Activated T-helper 2 cell treated with anti-CD3 and anti-CD28 coated beads, Interferon-gamma antibody, Interleukin-2, Interleukin-4, amounts not matched to agents 10 μg/mL and 5 μg/mL and 100 μg/mL, durations not matched to agents 14 hours and 24 hours and 36 hours (primary cell): ENCODE data around the gene PPP1R13B. TPM values are rescaled to one million over a fixed set of nuclear protein-coding genes. Genes with fewer than 3 reads are reported as not detected.

Experiments
- DNase-seq: peaks from one replicate; pipeline ENCODE4 v3.0.0; 2021; ENCODE audit warnings: low spot score
- H3K27ac Mint-ChIP-seq: one replicate; pipeline ENCODE4 v1.8.0; 2021; ENCODE audit warnings: mixed read lengths
- H3K27me3 Mint-ChIP-seq: one replicate; pipeline ENCODE4 v1.8.0; 2021; ENCODE audit warnings: low read depth, mixed read lengths
- H3K36me3 Mint-ChIP-seq: one replicate; pipeline ENCODE4 v1.8.0; 2021; ENCODE audit warnings: low read depth, mixed read lengths
- H3K4me1 Mint-ChIP-seq: one replicate; pipeline ENCODE4 v1.8.0; 2021; ENCODE audit warnings: low read depth, mixed read lengths
- H3K4me3 Mint-ChIP-seq: one replicate; pipeline ENCODE4 v1.8.0; 2021; ENCODE audit warnings: low read depth, mild to moderate bottlenecking, moderate library complexity, mixed read lengths
- H3K9me3 Mint-ChIP-seq: one replicate; pipeline ENCODE4 v1.8.0; 2021; ENCODE audit warnings: mixed read lengths
- intact Hi-C: fragments of 100-400 bp; cut with micrococcal nuclease; formaldehyde crosslinking; loops from one replicate; pipeline ENCODE4 v1.15.1; 2023
- total RNA-seq: library from RNA; stranded (reverse); gene quantifications from 2 replicates; pipeline ENCODE4 v1.2.3, GENCODE V29; 2022

PPP1R13B gene
- total RNA-seq, 1 donor from 2014 or later, result 7.8 TPM

- no peak overlapping the region for H3K4me3 Mint-ChIP-seq
- H3K4me1 Mint-ChIP-seq, result peaks cover 6% of the 10 kb centered on the region
Measured at GRCh38 chr14:103744621-103745395, 102.6 kb downstream of the PPP1R13B start.

GRCh38 chr14:103743691-103744090 is 103.7 kb downstream of the PPP1R13B start:
- DNase-seq, result no peak
- H3K4me3 Mint-ChIP-seq, result no peak overlapping the region
- H3K36me3 Mint-ChIP-seq, result no peaks in the 10 kb centered on the region
- H3K27ac Mint-ChIP-seq, result no peak overlapping the region
- H3K4me1 Mint-ChIP-seq, result peaks cover 6% of the 10 kb centered on the region
- H3K27me3 Mint-ChIP-seq, result no peaks in the 10 kb centered on the region
- intact Hi-C loops, result no loop called here
- H3K9me3 Mint-ChIP-seq, result no peaks in the 10 kb centered on the region

More at GRCh38 chr14:103744621-103745395, 102.6 kb downstream of the PPP1R13B start:
- no peak for DNase-seq
- intact Hi-C loops, result no loop called here
- H3K27ac Mint-ChIP-seq, result no peak overlapping the region
- no peaks in the 10 kb centered on the region for H3K27me3 Mint-ChIP-seq
- no peaks in the 10 kb centered on the region for H3K36me3 Mint-ChIP-seq
- no peaks in the 10 kb centered on the region for H3K9me3 Mint-ChIP-seq

GRCh38 chr14:103742499-103743255 is 104.7 kb downstream of the PPP1R13B start:
- no peaks in the 10 kb centered on the region for H3K9me3 Mint-ChIP-seq
- no peaks in the 10 kb centered on the region for H3K4me1 Mint-ChIP-seq
- H3K36me3 Mint-ChIP-seq, result no peaks in the 10 kb centered on the region
- intact Hi-C loops, result no loop called here
- H3K27me3 Mint-ChIP-seq, result no peaks in the 10 kb centered on the region
- H3K27ac Mint-ChIP-seq, result no peak overlapping the region
- no peak overlapping the region for H3K4me3 Mint-ChIP-seq
- DNase-seq, result no peak

GRCh38 chr14:103741876-103742275 is 105.5 kb downstream of the PPP1R13B start:
- no peak overlapping the region for H3K27ac Mint-ChIP-seq
- H3K4me1 Mint-ChIP-seq, result no peaks in the 10 kb centered on the region
- no peak for DNase-seq
- intact Hi-C loops, result no loop called here
- no peak overlapping the region for H3K4me3 Mint-ChIP-seq
- H3K9me3 Mint-ChIP-seq, result no peaks in the 10 kb centered on the region
- no peaks in the 10 kb centered on the region for H3K36me3 Mint-ChIP-seq
- H3K27me3 Mint-ChIP-seq, result no peaks in the 10 kb centered on the region

GRCh38 chr14:103740991-103741689 is 106.2 kb downstream of the PPP1R13B start:
- Mint-ChIP-seq H3K4me1 (no peaks in the 10 kb centered on the region), H3K27ac (no peak overlapping the region), H3K9me3 (no peaks in the 10 kb centered on the region), H3K4me3 (no peak overlapping the region), H3K27me3 (no peaks in the 10 kb centered on the region), H3K36me3 (no peaks in the 10 kb centered on the region)
- DNase-seq, result no peak
- intact Hi-C loops, result no loop called here

DNA sequence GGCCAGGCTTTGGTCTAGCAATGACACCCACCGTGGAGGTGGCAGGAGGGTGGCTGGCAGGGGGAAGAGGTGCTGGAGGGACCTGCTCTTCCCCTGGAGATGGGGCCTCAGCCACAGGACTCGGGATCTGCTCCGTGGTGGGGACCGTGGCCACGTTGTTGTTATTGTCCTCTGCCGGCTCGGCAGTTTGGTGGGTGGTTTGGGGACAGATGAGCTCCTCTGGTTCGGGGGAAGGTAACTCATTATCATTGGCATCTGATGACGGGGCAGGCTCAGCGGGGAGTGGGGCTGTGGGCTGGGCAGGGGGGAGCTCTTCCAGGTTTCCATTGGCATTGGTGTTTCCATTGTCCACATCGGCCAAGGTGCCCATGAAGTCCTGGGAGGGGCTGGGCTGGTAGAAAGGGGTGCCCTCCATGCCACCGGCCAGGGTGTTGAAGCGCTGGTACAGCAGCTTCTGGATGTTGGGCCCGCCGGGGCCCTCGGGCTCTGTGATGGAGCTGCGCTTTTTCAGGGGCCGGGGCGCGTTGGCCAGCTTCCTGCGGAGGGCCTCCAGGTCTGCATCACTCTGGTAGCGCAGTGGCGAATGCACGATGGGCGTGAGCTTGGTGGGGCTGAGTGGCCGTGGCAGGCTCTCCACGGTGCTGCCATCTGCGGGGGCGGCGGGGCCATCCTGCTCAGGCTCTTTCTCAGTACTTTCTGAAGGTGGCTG is 107.4 kb downstream of the PPP1R13B start:
- Mint-ChIP-seq H3K4me3 (no peak overlapping the region), H3K9me3 (no peaks in the 10 kb centered on the region), H3K36me3 (no peaks in the 10 kb centered on the region), H3K27ac (no peak overlapping the region), H3K27me3 (no peaks in the 10 kb centered on the region), H3K4me1 (no peaks in the 10 kb centered on the region)
- no peak for DNase-seq
- intact Hi-C loops, result no loop called here

GRCh38 chr14:103739466-103739792 is 107.9 kb downstream of the PPP1R13B start:
- Mint-ChIP-seq H3K9me3 (no peaks in the 10 kb centered on the region), H3K27me3 (no peaks in the 10 kb centered on the region), H3K27ac (no peak overlapping the region), H3K36me3 (no peaks in the 10 kb centered on the region), H3K4me3 (no peak overlapping the region), H3K4me1 (no peaks in the 10 kb centered on the region)
- intact Hi-C loops, result no loop called here
- no peak for DNase-seq

DNA sequence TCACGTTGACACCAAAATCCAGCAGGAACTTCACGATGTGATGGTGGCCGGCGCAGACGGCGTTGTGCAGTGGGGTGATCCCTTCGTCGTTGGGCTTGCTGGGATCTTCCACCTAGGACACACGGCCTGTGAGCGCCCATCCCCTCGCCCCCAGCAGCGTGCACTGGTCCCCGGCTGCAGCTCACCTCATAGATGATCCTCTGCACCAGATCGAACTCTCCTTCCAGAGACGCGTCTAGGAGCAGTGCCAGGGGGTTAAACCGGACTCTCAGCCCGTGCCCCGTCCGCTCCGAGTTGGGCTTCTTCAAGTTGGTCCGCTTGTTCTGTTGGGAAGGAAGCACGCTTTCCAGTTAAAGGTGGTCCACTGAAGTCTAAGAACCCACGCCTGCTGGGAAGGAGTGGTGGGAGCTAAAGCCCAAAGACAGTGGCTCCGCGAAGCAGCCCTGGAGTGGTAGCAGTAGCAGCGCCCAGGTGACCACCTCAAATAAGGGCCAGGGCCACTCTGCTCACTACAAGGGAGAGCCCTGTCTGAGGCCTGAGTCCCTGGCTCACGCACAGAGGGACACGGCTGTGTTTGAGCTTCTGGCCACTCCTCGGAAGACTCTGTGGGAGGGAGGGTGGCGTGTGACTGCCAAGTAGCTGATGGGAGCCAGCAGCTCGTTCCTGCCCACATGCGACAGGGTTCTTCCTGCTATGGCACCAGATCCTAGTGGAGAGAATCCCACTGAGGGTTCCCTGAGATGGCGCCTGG is 108.5 kb downstream of the PPP1R13B start:
- no peaks in the 10 kb centered on the region for H3K27me3 Mint-ChIP-seq
- no peaks in the 10 kb centered on the region for H3K9me3 Mint-ChIP-seq
- no peak for DNase-seq
- H3K4me3 Mint-ChIP-seq, result no peak overlapping the region
- no peak overlapping the region for H3K27ac Mint-ChIP-seq
- intact Hi-C loops, result no loop called here
- no peaks in the 10 kb centered on the region for H3K4me1 Mint-ChIP-seq
- no peaks in the 10 kb centered on the region for H3K36me3 Mint-ChIP-seq

DNA sequence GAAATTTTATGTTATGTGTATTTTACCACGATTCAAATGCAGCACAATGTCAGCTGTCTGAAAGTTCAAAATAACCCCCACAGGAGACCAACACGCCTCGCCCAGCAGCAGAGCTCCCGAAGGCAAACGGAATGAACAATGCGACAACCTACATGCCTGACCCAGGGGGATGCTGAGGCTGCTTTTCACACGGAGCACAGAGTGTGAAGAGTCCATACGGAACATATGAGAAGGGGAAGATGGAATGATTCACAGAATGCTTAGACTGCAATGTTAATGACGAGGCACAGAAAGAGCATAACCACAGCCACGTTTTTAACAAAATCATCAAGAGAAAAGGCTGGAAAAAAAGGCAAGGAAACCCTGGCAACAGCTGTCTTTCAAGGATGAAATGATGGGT is 109.2 kb downstream of the PPP1R13B start:
- Mint-ChIP-seq H3K4me1 (no peaks in the 10 kb centered on the region), H3K27ac (no peak overlapping the region), H3K36me3 (no peaks in the 10 kb centered on the region), H3K9me3 (no peaks in the 10 kb centered on the region), H3K4me3 (no peak overlapping the region), H3K27me3 (no peaks in the 10 kb centered on the region)
- intact Hi-C loops, result no loop called here
- DNase-seq, result no peak

- H3K36me3 Mint-ChIP-seq, result peaks cover 4% of the 10 kb centered on the region
- intact Hi-C loops, result no loop called here
- no peaks in the 10 kb centered on the region for H3K27me3 Mint-ChIP-seq
- no peak overlapping the region for H3K27ac Mint-ChIP-seq
- H3K9me3 Mint-ChIP-seq, result no peaks in the 10 kb centered on the region
- no peak for DNase-seq
- no peak overlapping the region for H3K4me3 Mint-ChIP-seq
- H3K4me1 Mint-ChIP-seq, result no peaks in the 10 kb centered on the region
Measured at GRCh38 chr14:103737432-103738045, 109.8 kb downstream of the PPP1R13B start.

DNA sequence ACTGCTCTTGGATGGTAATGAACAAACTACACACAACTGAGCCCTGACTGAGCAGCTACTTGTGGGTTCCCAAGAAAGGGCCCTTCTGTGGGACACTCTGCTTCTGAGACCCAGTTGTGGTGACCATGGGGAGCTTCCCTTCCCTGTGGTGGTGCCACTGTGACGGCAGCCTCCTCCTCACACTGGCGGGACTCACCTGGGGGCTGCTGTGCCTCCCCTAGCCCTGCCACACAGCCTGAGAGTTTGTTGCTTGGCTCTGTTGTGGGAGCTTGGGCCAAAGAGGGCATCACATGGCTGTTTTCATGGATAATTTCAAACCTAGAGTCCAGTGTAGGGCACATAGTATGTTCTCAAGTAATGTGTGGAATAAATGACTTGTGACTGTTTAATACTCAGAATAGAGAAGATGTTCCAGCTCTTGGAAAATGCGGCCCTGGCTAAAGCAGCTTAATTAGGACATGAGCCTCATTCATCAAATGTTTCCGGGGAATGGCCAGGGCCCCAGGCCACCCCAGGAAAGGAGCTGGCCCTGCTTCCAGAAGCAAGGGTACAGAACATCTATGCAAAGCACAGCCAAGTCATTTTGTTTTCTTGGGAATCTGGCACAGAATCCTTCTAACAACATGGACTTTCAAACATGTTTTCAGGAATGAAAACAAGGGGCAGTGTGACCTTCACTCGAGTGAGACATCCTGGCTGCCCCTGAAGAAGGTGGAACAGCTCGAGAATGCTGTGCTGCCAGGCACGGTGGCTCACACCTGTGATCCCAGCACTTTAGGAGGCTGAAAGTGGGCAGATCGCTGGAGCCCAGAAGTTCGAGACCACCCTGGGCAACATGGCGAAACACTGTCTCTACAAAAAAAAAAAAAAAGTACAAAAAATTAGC is 110.6 kb downstream of the PPP1R13B start:
- no peaks in the 10 kb centered on the region for H3K4me1 Mint-ChIP-seq

More for the DNA sequence above, 110.6 kb downstream of the PPP1R13B start:
- intact Hi-C loops, result no loop called here
- no peak overlapping the region for H3K4me3 Mint-ChIP-seq
- no peak for DNase-seq
- H3K27ac Mint-ChIP-seq, result no peak overlapping the region
- H3K9me3 Mint-ChIP-seq, result no peaks in the 10 kb centered on the region
- peaks cover 4% of the 10 kb centered on the region for H3K36me3 Mint-ChIP-seq
- H3K27me3 Mint-ChIP-seq, result no peaks in the 10 kb centered on the region
